ENCODE results near the gene SEM1.

- TF ChIP-seq POLR2A (IDR thresholded peaks at IDR 0.05), result no peak
- TF ChIP-seq, protein P1, sequence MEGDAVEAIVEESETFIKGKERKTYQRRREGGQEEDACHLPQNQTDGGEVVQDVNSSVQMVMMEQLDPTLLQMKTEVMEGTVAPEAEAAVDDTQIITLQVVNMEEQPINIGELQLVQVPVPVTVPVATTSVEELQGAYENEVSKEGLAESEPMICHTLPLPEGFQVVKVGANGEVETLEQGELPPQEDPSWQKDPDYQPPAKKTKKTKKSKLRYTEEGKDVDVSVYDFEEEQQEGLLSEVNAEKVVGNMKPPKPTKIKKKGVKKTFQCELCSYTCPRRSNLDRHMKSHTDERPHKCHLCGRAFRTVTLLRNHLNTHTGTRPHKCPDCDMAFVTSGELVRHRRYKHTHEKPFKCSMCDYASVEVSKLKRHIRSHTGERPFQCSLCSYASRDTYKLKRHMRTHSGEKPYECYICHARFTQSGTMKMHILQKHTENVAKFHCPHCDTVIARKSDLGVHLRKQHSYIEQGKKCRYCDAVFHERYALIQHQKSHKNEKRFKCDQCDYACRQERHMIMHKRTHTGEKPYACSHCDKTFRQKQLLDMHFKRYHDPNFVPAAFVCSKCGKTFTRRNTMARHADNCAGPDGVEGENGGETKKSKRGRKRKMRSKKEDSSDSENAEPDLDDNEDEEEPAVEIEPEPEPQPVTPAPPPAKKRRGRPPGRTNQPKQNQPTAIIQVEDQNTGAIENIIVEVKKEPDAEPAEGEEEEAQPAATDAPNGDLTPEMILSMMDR (IDR thresholded peaks at IDR 0.05), result no peak
Measured at GRCh38 chr7:96747418-96747940, 37.8 kb upstream of the SEM1 start.

Measured in testis (tissue), 2 donors.